ENCODE measurements around the gene ATG14.

DNA sequence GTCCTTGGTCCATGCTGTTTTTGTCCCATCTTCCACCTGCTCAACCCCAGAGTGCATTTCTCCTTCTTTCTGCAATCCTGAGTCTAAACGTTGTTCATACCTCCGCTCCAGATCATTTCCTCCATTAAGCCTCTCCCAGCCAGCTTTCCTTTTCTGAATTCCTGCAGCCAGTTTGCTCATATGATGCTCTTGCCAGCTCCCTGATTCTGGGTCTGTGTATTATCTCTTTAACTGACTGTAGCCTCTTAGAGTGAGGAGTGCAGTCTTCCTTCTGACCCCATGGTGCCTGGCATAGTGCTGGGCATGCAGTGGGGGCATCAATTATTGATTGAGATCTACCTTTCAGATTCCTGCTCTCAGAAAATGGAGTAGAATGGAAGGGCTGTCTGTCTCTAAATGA lies 40.3 kb upstream of the ATG14 start:
- TF ChIP-seq SMAD3 (CRISPR knock-in tag; IDR thresholded peaks at IDR 0.05) (no peak), CTCF (CRISPR knock-in tag; IDR thresholded peaks at IDR 0.05) (no peak), TARDBP (CRISPR knock-in tag; IDR thresholded peaks at IDR 0.05) (no peak), ATF6 (CRISPR knock-in tag; conservative IDR thresholded peaks at IDR 0.05) (no peak), HDAC2 (CRISPR knock-in tag; IDR thresholded peaks at IDR 0.05) (no peak), ATF3 (CRISPR knock-in tag; IDR thresholded peaks at IDR 0.05) (no peak), ZNF570 (CRISPR knock-in tag; IDR thresholded peaks at IDR 0.05; ENCODE audit: borderline replicate concordance) (no peak), ZNF768 (CRISPR knock-in tag; IDR thresholded peaks at IDR 0.05) (no peak)
- TF ChIP-seq, protein P1, sequence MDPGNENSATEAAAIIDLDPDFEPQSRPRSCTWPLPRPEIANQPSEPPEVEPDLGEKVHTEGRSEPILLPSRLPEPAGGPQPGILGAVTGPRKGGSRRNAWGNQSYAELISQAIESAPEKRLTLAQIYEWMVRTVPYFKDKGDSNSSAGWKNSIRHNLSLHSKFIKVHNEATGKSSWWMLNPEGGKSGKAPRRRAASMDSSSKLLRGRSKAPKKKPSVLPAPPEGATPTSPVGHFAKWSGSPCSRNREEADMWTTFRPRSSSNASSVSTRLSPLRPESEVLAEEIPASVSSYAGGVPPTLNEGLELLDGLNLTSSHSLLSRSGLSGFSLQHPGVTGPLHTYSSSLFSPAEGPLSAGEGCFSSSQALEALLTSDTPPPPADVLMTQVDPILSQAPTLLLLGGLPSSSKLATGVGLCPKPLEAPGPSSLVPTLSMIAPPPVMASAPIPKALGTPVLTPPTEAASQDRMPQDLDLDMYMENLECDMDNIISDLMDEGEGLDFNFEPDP (CRISPR knock-in tag; conservative IDR thresholded peaks at IDR 0.05), result no peak
- TF ChIP-seq, protein P2, sequence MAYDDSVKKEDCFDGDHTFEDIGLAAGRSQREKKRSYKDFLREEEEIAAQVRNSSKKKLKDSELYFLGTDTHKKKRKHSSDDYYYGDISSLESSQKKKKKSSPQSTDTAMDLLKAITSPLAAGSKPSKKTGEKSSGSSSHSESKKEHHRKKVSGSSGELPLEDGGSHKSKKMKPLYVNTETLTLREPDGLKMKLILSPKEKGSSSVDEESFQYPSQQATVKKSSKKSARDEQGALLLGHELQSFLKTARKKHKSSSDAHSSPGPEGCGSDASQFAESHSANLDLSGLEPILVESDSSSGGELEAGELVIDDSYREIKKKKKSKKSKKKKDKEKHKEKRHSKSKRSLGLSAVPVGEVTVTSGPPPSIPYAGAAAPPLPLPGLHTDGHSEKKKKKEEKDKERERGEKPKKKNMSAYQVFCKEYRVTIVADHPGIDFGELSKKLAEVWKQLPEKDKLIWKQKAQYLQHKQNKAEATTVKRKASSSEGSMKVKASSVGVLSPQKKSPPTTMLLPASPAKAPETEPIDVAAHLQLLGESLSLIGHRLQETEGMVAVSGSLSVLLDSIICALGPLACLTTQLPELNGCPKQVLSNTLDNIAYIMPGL (CRISPR knock-in tag; IDR thresholded peaks at IDR 0.05; ENCODE audit: borderline replicate concordance in 1 of 2, low read depth in 1 of 2), result no peak

All from HepG2 (cell line).